ENCODE measurements around the gene WDFY2.

Gene WDFY2

GRCh38 chr13:51619614-51620013 is 35.4 kb downstream of the WDFY2 start:
- TF ChIP-seq, protein P1, sequence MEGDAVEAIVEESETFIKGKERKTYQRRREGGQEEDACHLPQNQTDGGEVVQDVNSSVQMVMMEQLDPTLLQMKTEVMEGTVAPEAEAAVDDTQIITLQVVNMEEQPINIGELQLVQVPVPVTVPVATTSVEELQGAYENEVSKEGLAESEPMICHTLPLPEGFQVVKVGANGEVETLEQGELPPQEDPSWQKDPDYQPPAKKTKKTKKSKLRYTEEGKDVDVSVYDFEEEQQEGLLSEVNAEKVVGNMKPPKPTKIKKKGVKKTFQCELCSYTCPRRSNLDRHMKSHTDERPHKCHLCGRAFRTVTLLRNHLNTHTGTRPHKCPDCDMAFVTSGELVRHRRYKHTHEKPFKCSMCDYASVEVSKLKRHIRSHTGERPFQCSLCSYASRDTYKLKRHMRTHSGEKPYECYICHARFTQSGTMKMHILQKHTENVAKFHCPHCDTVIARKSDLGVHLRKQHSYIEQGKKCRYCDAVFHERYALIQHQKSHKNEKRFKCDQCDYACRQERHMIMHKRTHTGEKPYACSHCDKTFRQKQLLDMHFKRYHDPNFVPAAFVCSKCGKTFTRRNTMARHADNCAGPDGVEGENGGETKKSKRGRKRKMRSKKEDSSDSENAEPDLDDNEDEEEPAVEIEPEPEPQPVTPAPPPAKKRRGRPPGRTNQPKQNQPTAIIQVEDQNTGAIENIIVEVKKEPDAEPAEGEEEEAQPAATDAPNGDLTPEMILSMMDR (IDR thresholded peaks at IDR 0.05) = no peak
- intact Hi-C loops (cut with DNase I; ENCODE audit: low total_unique reads) = no loop called here
- Histone ChIP-seq H3K4me3 (no peak overlapping the region), H3K36me3 (no peaks in the 10 kb centered on the region), H3K4me1 (peaks cover 0 to 34% (median 10%) of the 10 kb centered on the region in 4 donors), H3K27ac (peak overlapping the region; percentile 9 to 48), H3K27me3 (no peaks in the 10 kb centered on the region), H3K9me3 (no peaks in the 10 kb centered on the region)
- no peak for DNase-seq

DNA sequence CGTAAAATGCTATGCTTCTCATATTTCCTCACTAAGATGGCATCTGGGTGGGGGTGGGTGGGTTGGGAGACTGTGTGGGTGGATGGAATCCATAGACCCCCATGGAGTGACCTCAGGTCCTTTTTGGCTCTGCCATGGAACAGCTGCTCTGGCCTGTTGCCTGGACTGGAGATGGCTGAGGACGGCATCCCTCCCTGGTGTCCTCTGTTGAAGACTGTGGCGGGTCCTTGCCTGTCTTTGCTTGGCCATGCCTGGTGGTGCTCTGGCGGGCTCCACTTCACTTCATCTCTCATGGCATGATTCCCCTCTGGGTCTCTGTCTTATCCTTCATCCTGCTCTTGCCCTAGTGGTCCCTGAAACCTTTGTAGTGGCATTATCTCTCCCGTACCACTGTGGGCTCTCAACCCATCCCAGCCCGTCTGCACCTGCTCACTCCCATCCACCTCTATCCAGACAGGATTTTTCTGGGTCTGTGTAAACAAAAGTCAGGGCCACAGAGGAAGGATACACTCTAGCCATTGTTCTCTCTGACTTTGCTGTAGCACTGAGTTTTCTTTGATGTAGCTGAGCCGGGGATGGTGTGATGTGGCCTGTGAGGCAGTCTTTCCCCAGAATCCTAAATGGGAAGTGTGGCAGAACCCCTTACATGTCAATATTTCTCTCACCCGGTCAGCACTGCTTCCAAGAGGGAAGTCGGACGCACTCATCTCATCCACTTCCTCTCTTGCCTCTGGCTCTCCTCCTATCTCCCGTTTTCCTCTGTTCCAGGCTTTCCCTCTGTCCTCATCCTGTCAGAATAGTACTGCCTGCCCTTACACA is 36.1 kb downstream of the WDFY2 start:
- Histone ChIP-seq H3K27ac (peak overlapping the region; percentile 9 to 48), H3K9me3 (no peaks in the 10 kb centered on the region), H3K4me3 (no peak overlapping the region), H3K4me1 (peaks cover 0 to 33% (median 10%) of the 10 kb centered on the region in 4 donors), H3K27me3 (no peaks in the 10 kb centered on the region), H3K36me3 (no peaks in the 10 kb centered on the region)
- TF ChIP-seq, protein P1 (IDR thresholded peaks at IDR 0.05) = no peak
- DNase-seq = no peak
- intact Hi-C loops (cut with DNase I; ENCODE audit: low total_unique reads) = no loop called here

- no peak for DNase-seq
- H3K4me3 ChIP-seq = no peak overlapping the region
- intact Hi-C loops (cut with DNase I; ENCODE audit: low total_unique reads) = no loop called here
- H3K4me1 ChIP-seq = peaks cover 0 to 44% (median 15%) of the 10 kb centered on the region in 4 donors
- H3K27me3 ChIP-seq = no peaks in the 10 kb centered on the region
- TF ChIP-seq, protein P1 (IDR thresholded peaks at IDR 0.05) = no peak
- no peaks in the 10 kb centered on the region for H3K9me3 ChIP-seq
- no peak overlapping the region for H3K27ac ChIP-seq
- H3K36me3 ChIP-seq = no peaks in the 10 kb centered on the region
Measured at GRCh38 chr13:51621602-51622001, 37.3 kb downstream of the WDFY2 start.

DNA sequence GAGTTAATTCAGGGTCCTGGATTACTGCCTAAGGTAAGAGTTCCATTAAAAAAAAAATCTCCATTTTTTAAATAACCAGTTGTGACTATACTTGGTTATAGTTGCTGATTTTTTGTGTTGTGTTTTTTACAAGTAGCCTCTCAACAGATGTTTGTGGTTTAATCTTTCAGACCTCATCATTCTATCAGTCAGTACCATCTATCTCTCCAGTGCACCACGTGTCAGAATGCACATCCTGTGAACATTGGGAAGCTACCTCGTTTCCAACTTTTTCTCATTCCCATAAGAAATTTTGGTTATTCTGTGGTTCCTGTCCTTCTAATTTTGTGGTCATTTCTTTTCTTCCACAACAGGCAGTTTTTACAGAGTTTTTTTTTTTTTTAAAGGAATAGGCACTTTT is 39.2 kb downstream of the WDFY2 start:
- Histone ChIP-seq H3K27me3 (no peaks in the 10 kb centered on the region), H3K36me3 (no peaks in the 10 kb centered on the region), H3K4me3 (no peak overlapping the region), H3K4me1 (peaks cover 0 to 42% (median 17%) of the 10 kb centered on the region in 4 donors), H3K27ac (no peak overlapping the region), H3K9me3 (no peaks in the 10 kb centered on the region)
- intact Hi-C loops (cut with DNase I; ENCODE audit: low total_unique reads) = no loop called here
- DNase-seq = no peak
- TF ChIP-seq, protein P1 (IDR thresholded peaks at IDR 0.05) = no peak

GRCh38 chr13:51624207-51624606 is 39.9 kb downstream of the WDFY2 start:
- no peak for DNase-seq
- no peak overlapping the region for H3K4me3 ChIP-seq
- H3K27ac ChIP-seq = no peak overlapping the region
- peaks cover 0 to 35% (median 14%) of the 10 kb centered on the region in 4 donors for H3K4me1 ChIP-seq
- H3K9me3 ChIP-seq = no peaks in the 10 kb centered on the region
- TF ChIP-seq, protein P1 (IDR thresholded peaks at IDR 0.05) = no peak
- no peaks in the 10 kb centered on the region for H3K36me3 ChIP-seq
- intact Hi-C loops (cut with DNase I; ENCODE audit: low total_unique reads) = no loop called here
- no peaks in the 10 kb centered on the region for H3K27me3 ChIP-seq

Data from tibial artery (tissue), 4 donors.